ENCODE results near the gene AFTPH. TPM values are rescaled to one million over a fixed set of nuclear protein-coding genes. Genes with fewer than 3 reads are reported as not detected.

AFTPH gene
- total and polyA plus RNA-seq, 7 donors: 12.0 to 26.8 (median 13.1) TPM

GRCh38 chr2:64562148-64562784, 38.1 kb downstream of the AFTPH start:
- H3K27me3 ChIP-seq (ENCODE audit: insufficient read depth in 3 of 3, low read length in 2 of 3): no peaks in the 10 kb centered on the region
- DNase-seq: no peak
- whole genome bisulfite sequencing, 3 donors: 82 to 90% (median 87%) methylated on average over 2 of the region's 2 CpGs
- TF ChIP-seq CTCF (IDR thresholded peaks at IDR 0.05): peak; percentile 42
- H3K9me3 ChIP-seq: no peaks in the 10 kb centered on the region
- no peak overlapping the region for H3K4me3 ChIP-seq
- H3K27ac ChIP-seq: no peak overlapping the region
- H3K4me1 ChIP-seq: peaks cover 23% of the 10 kb centered on the region
- ATAC-seq: peak in 2 of 4 donors; percentile 42 to 79
- H3K36me3 ChIP-seq (ENCODE audit: insufficient read depth in 1 of 2, low read depth in 1 of 2): no peaks in the 10 kb centered on the region
- intact Hi-C loops (cut with DNase I): loop anchor here (2.0 to 5.0 kb wide), 5 partner anchors 39 to 515 kb away; partner anchors contain the start of gene AFTPH (in 1 of the 2)

- intact Hi-C loops (cut with DNase I): loop anchor here (2.0 to 5.0 kb wide), 5 partner anchors 41 to 516 kb away; partner anchors contain the start of gene AFTPH (in 1 of the 2)
- Histone ChIP-seq H3K36me3 (ENCODE audit: insufficient read depth in 1 of 2, low read depth in 1 of 2) (peaks cover 0 to 6% of the 10 kb centered on the region in 2 donors), H3K9me3 (no peaks in the 10 kb centered on the region), H3K27ac (no peak overlapping the region), H3K27me3 (ENCODE audit: insufficient read depth in 3 of 3, low read length in 2 of 3) (no peaks in the 10 kb centered on the region), H3K4me1 (peaks cover 23% of the 10 kb centered on the region), H3K4me3 (no peak overlapping the region)
- DNase-seq (no peak), ATAC-seq (no peak)
- WGBS, 3 donors: 90 to 96% (median 92%) methylated on average over 6 of the region's 6 CpGs
- TF ChIP-seq CTCF (IDR thresholded peaks at IDR 0.05): no peak
Measured at GRCh38 chr2:64563436-64563938, 39.4 kb downstream of the AFTPH start.

- ATAC-seq: no peak
- Histone ChIP-seq H3K36me3 (ENCODE audit: insufficient read depth in 1 of 2, low read depth in 1 of 2) (peaks cover 0 to 25% of the 10 kb centered on the region in 2 donors), H3K4me3 (no peak overlapping the region), H3K4me1 (peaks cover 23% of the 10 kb centered on the region), H3K27ac (no peak overlapping the region), H3K9me3 (no peaks in the 10 kb centered on the region), H3K27me3 (ENCODE audit: insufficient read depth in 3 of 3, low read length in 2 of 3) (no peaks in the 10 kb centered on the region)
- intact Hi-C loops (cut with DNase I): no loop called here
- 43 to 60% (median 44%) methylated on average over 1 of the region's 1 CpG for WGBS, 3 donors
- TF ChIP-seq CTCF (IDR thresholded peaks at IDR 0.05): no peak
- no peak for DNase-seq
Measured at GRCh38 chr2:64565949-64566710, 42.0 kb downstream of the AFTPH start.

- H3K4me1 ChIP-seq: peaks cover 20% of the 10 kb centered on the region
- 69 to 90% (median 79%) methylated on average over 6 of the region's 6 CpGs for WGBS, 3 donors
- intact Hi-C loops (cut with DNase I): loop anchor here in 1 of 2 donors (1.0 kb wide), 1 partner anchor 27 kb away; no protein-coding TSS in a partner anchor
- DNase-seq: no peak
- ATAC-seq: no peak
- H3K27ac ChIP-seq: no peak overlapping the region
- peaks cover 0 to 36% of the 10 kb centered on the region in 2 donors for H3K36me3 ChIP-seq (ENCODE audit: insufficient read depth in 1 of 2, low read depth in 1 of 2)
- no peak for TF ChIP-seq CTCF (IDR thresholded peaks at IDR 0.05)
- H3K9me3 ChIP-seq: no peaks in the 10 kb centered on the region
- H3K27me3 ChIP-seq (ENCODE audit: insufficient read depth in 3 of 3, low read length in 2 of 3): no peaks in the 10 kb centered on the region
- H3K4me3 ChIP-seq: no peak overlapping the region
Measured at GRCh38 chr2:64567473-64567872, 43.3 kb downstream of the AFTPH start.

Data from psoas muscle (tissue), 8 donors.